ENCODE results near the gene PTPRO.

GRCh38 chr12:15497671-15498292, 175.5 kb downstream of the PTPRO start:
- TF ChIP-seq CTCF (IDR thresholded peaks at IDR 0.05; ENCODE audit: low read depth, low read length) (no peak), EZH2phosphoT487 (IDR thresholded peaks at IDR 0.05; ENCODE audit: low read depth) (no peak)
